Esophagus muscularis mucosa (tissue), 3 donors: ENCODE measurements around the gene ANHX.

ENCODE experiments used
- CTCF ChIP-seq, 3 experiments: fragments of 200-600 bp in 2 of 3; fragments of 450-650 bp in 1 of 3; sonication (generic) in 2 of 3; IDR thresholded peaks; one replicate each; pipeline ENCODE4 v1.5.1; 2017 to 2019; ENCODE audit warnings: antibody characterized with exemption in 3 of 3, mild to moderate bottlenecking in 2 of 3, moderate library complexity in 1 of 3
- POLR2A ChIP-seq: fragments of 450-650 bp; IDR thresholded peaks from one replicate; pipeline ENCODE4 v1.6.1; 2017; ENCODE audit warnings: antibody characterized with exemption, moderate library complexity, mild to moderate bottlenecking, low read depth

- TF ChIP-seq POLR2A = no peak
- no peak for TF ChIP-seq CTCF (IDR thresholded peaks at IDR 0.05)
Observed at GRCh38 chr12:133234971-133235370, 706 bp downstream of the ANHX start.
